NCI-H2227 treated with DMSO at 0.1 percent for 48 hours (cell line): ENCODE measurements around the gene XXYLT1.
"Not testable (repeated sequence)": the region's sequence is repeated elsewhere in the genome, so short reads cannot be mapped to it uniquely, and the experiment has no call there.

ENCODE experiments used
- DNase-seq: peaks from one replicate; lab custom pipeline; 2025; lab: John Stamatoyannopoulos, UW

The XXYLT1 gene

GRCh38 chr3:195250473-195251251, 20.3 kb downstream of the XXYLT1 start:
- DNase-seq: no peak

- DNase-seq: no peak
Observed at GRCh38 chr3:195249858-195250464, 21.0 kb downstream of the XXYLT1 start.

GRCh38 chr3:195249057-195249770, 21.7 kb downstream of the XXYLT1 start:
- DNase-seq: no peak

GRCh38 chr3:195248281-195248680, 22.7 kb downstream of the XXYLT1 start:
- DNase-seq: no peak

GRCh38 chr3:195247863-195248189, 23.1 kb downstream of the XXYLT1 start:
- DNase-seq: no peak

- DNase-seq: no peak
Observed at GRCh38 chr3:195247086-195247862, 23.7 kb downstream of the XXYLT1 start.

- DNase-seq: no peak
Observed at GRCh38 chr3:195246581-195246995, 24.4 kb downstream of the XXYLT1 start.

GRCh38 chr3:195245531-195245951, 25.4 kb downstream of the XXYLT1 start:
- no peak for DNase-seq

GRCh38 chr3:195241592-195242355, 29.2 kb downstream of the XXYLT1 start:
- no peak for DNase-seq

GRCh38 chr3:195240939-195241338, 30.0 kb downstream of the XXYLT1 start:
- no peak for DNase-seq

- no peak for DNase-seq
Observed at GRCh38 chr3:195240171-195240701, 30.7 kb downstream of the XXYLT1 start.

- DNase-seq: no peak
Observed at GRCh38 chr3:195239121-195239520, 31.8 kb downstream of the XXYLT1 start.

- no peak for DNase-seq
Observed at GRCh38 chr3:195238586-195239118, 32.3 kb downstream of the XXYLT1 start.

- DNase-seq: no peak
Observed at GRCh38 chr3:195238081-195238571, 32.8 kb downstream of the XXYLT1 start.

GRCh38 chr3:195236801-195237570, 34.0 kb downstream of the XXYLT1 start:
- no peak for DNase-seq

GRCh38 chr3:195236076-195236798, 34.7 kb downstream of the XXYLT1 start:
- DNase-seq: no peak

GRCh38 chr3:195230244-195230643, 40.7 kb downstream of the XXYLT1 start:
- DNase-seq: no peak

- not testable (repeated sequence) for DNase-seq
Observed at GRCh38 chr3:195228886-195229285, 42.1 kb downstream of the XXYLT1 start.

- no peak for DNase-seq
Observed at GRCh38 chr3:195227871-195228270, 43.1 kb downstream of the XXYLT1 start.
